ENCODE data around the gene PLXNA4.
A peak's percentile ranks its signal among the peaks of the same experiment; 100 is the strongest.
"Not testable (repeated sequence)": the region's sequence is repeated elsewhere in the genome, so short reads cannot be mapped to it uniquely, and the experiment has no call there.

The PLXNA4 gene

GRCh38 chr7:132575982-132576720, at the start of gene PLXNA4:
Gene PLXNA4, minus strand, starts transcription at chr7:132576470. Its CDS starts 67,777 bp downstream, at chr7:132508693.
- DNase-seq (ENCODE audit: low spot score): no peak

- no peak for DNase-seq (ENCODE audit: low spot score)
Observed at GRCh38 chr7:132625651-132626050, 49.4 kb upstream of the PLXNA4 start.

GRCh38 chr7:132622081-132622480, 45.8 kb upstream of the PLXNA4 start:
- DNase-seq (ENCODE audit: low spot score): no peak

GRCh38 chr7:132619967-132620366, 43.7 kb upstream of the PLXNA4 start:
- no peak for DNase-seq (ENCODE audit: low spot score)

GRCh38 chr7:132618956-132619305, 42.7 kb upstream of the PLXNA4 start:
- no peak for DNase-seq (ENCODE audit: low spot score)

- DNase-seq (ENCODE audit: low spot score): no peak
Observed at GRCh38 chr7:132618271-132618955, 42.1 kb upstream of the PLXNA4 start.

GRCh38 chr7:132614428-132615318, 38.4 kb upstream of the PLXNA4 start:
- DNase-seq (ENCODE audit: low spot score): peak; percentile 35

- no peak for DNase-seq (ENCODE audit: low spot score)
Observed at GRCh38 chr7:132613737-132614136, 37.5 kb upstream of the PLXNA4 start.

GRCh38 chr7:132610995-132611394, 34.7 kb upstream of the PLXNA4 start:
- no peak for DNase-seq (ENCODE audit: low spot score)

GRCh38 chr7:132609906-132610520, 33.7 kb upstream of the PLXNA4 start:
- DNase-seq (ENCODE audit: low spot score): no peak

- no peak for DNase-seq (ENCODE audit: low spot score)
Observed at GRCh38 chr7:132609222-132609621, 33.0 kb upstream of the PLXNA4 start.

GRCh38 chr7:132608523-132608922, 32.3 kb upstream of the PLXNA4 start:
- no peak for DNase-seq (ENCODE audit: low spot score)

GRCh38 chr7:132607656-132608055, 31.4 kb upstream of the PLXNA4 start:
- no peak for DNase-seq (ENCODE audit: low spot score)

GRCh38 chr7:132604121-132604520, 27.9 kb upstream of the PLXNA4 start:
- no peak for DNase-seq (ENCODE audit: low spot score)

GRCh38 chr7:132603220-132603833, 27.1 kb upstream of the PLXNA4 start:
- no peak for DNase-seq (ENCODE audit: low spot score)

GRCh38 chr7:132601783-132602182, 25.5 kb upstream of the PLXNA4 start:
- no peak for DNase-seq (ENCODE audit: low spot score)

- DNase-seq (ENCODE audit: low spot score): no peak
Observed at GRCh38 chr7:132596588-132596987, 20.3 kb upstream of the PLXNA4 start.

GRCh38 chr7:132594741-132595140, 18.5 kb upstream of the PLXNA4 start:
- DNase-seq (ENCODE audit: low spot score): not testable (repeated sequence)

- DNase-seq (ENCODE audit: low spot score): no peak
Observed at GRCh38 chr7:132592936-132593335, 16.7 kb upstream of the PLXNA4 start.

GRCh38 chr7:132592231-132592920, 16.1 kb upstream of the PLXNA4 start:
- no peak for DNase-seq (ENCODE audit: low spot score)

- DNase-seq (ENCODE audit: low spot score): peak; percentile 49
Observed at GRCh38 chr7:132590162-132590561, 13.9 kb upstream of the PLXNA4 start.
